Gastroesophageal sphincter (tissue), 4 donors: ENCODE results near the gene GPC3. TPM values are rescaled to one million over a fixed set of nuclear protein-coding genes. Genes with fewer than 3 reads are reported as not detected.
A peak's percentile ranks its signal among the peaks of the same experiment; 100 is the strongest.

Experiments used
- ATAC-seq: fragments of 150-250 bp; one replicate; pipeline ENCODE4 v1.9.1; 2016; ENCODE audit warnings: mild to moderate bottlenecking, moderate library complexity
- H3K27ac ChIP-seq, 4 donors: fragments of 200-600 bp; sonication (generic) in 3 of 4; 1 replicate in 3 of 4; 2 replicates in 1 of 4; pipeline ENCODE4 v1.5.1; 2016 to 2019
- H3K27me3 ChIP-seq: fragments of 200-600 bp; sonication (generic); one replicate; pipeline ENCODE4 v1.5.1; 2019
- H3K36me3 ChIP-seq, 2 donors: fragments of 200-600 bp; sonication (generic); one replicate each; pipeline ENCODE4 v1.5.1; 2019; ENCODE audit warnings: control low read depth in 1 of 2
- H3K4me1 ChIP-seq, 3 donors: fragments of 200-600 bp; sonication (generic); 1 replicate in 2 of 3; 2 replicates in 1 of 3; pipeline ENCODE4 v1.5.1; 2016 to 2019; ENCODE audit warnings: control low read depth in 2 of 3
- H3K4me3 ChIP-seq, 2 donors: fragments of 200-600 bp; sonication (generic); one replicate each; pipeline ENCODE4 v1.5.1; 2019; ENCODE audit warnings: mild to moderate bottlenecking in 1 of 2, moderate library complexity in 1 of 2
- H3K9me3 ChIP-seq, 3 donors: fragments of 200-600 bp; sonication (generic); one replicate each; pipeline ENCODE4 v1.5.1; 2017 to 2019; ENCODE audit warnings: control low read depth in 2 of 3
- CTCF ChIP-seq, 4 experiments: fragments of 200-600 bp in 2 of 4; fragments of 450-650 bp in 2 of 4; sonication (generic) in 1 of 4; IDR thresholded peaks; one replicate each; pipeline ENCODE4 v1.5.1; 2017 to 2019; ENCODE audit warnings: antibody characterized with exemption in 4 of 4, mild to moderate bottlenecking in 2 of 4, moderate library complexity in 2 of 4
- EP300 ChIP-seq: sonication (generic); formaldehyde crosslinking; IDR thresholded peaks from one replicate; pipeline ENCODE4 v1.6.1; 2017; ENCODE audit warnings: antibody characterized with exemption, mild to moderate bottlenecking
- POLR2A ChIP-seq, 2 donors: fragments of 450-650 bp; IDR thresholded peaks; one replicate each; pipeline ENCODE4 v1.6.1; 2017; ENCODE audit warnings: antibody characterized with exemption in 2 of 2, mild to moderate bottlenecking in 2 of 2, moderate library complexity in 1 of 2
- POLR2AphosphoS5 ChIP-seq: sonication (generic); formaldehyde crosslinking; IDR thresholded peaks from one replicate; pipeline ENCODE4 v1.6.1; 2017; ENCODE audit warnings: antibody characterized with exemption
- WGBS, 2 donors: methylation state at CpG; one replicate each; pipeline ENCODE4 v1.1.5; 2018; ENCODE audit warnings: low coverage in 1 of 2; 5-methylcytosine and 5-hydroxymethylcytosine counted together
- total RNA-seq, 4 donors: library from RNA; depleted of rRNA; stranded (reverse); fragments of >200 nt; gene quantifications; one replicate each; pipeline ENCODE4 v1.1.0, GENCODE V29; 2016

Gene GPC3
- total RNA-seq, 4 donors from 2014 or later: 5.8 to 19.7 (median 14.9) TPM

GRCh38 chrX:133983974-133984845, 1.2 kb downstream of the GPC3 start:
- Histone ChIP-seq H3K27me3 (peaks cover 20% of the 10 kb centered on the region), H3K4me1 (peaks cover 0 to 15% (median 4%) of the 10 kb centered on the region in 3 donors), H3K9me3 (no peaks in the 10 kb centered on the region), H3K27ac (no peak overlapping the region), H3K36me3 (no peaks in the 10 kb centered on the region), H3K4me3 (peak overlapping the region in 1 of 2 donors; percentile 50)
- TF ChIP-seq POLR2AphosphoS5 (no peak), EP300 (no peak), CTCF (IDR thresholded peaks at IDR 0.05) (no peak), POLR2A (IDR thresholded peaks at IDR 0.05) (no peak)
- 24 to 42% methylated on average over 13 to 27 of the region's 40 CpGs for WGBS, 2 donors
- ATAC-seq: no peak

GRCh38 chrX:133983256-133983973, 2.0 kb downstream of the GPC3 start:
- Histone ChIP-seq H3K36me3 (no peaks in the 10 kb centered on the region), H3K27me3 (peaks cover 20% of the 10 kb centered on the region), H3K9me3 (no peaks in the 10 kb centered on the region), H3K27ac (no peak overlapping the region), H3K4me1 (peaks cover 0 to 15% (median 4%) of the 10 kb centered on the region in 3 donors), H3K4me3 (no peak overlapping the region)
- TF ChIP-seq POLR2AphosphoS5 (no peak), CTCF (IDR thresholded peaks at IDR 0.05) (no peak), EP300 (no peak), POLR2A (IDR thresholded peaks at IDR 0.05) (no peak)
- ATAC-seq: no peak
- WGBS, 2 donors: 0 to 40% methylated on average over 1 of the region's 8 CpGs

- H3K36me3 ChIP-seq: no peaks in the 10 kb centered on the region
- H3K27ac ChIP-seq: no peak overlapping the region
- peaks cover 20% of the 10 kb centered on the region for H3K27me3 ChIP-seq
- no peak for TF ChIP-seq POLR2A (IDR thresholded peaks at IDR 0.05)
- TF ChIP-seq EP300: no peak
- TF ChIP-seq POLR2AphosphoS5: no peak
- TF ChIP-seq CTCF (IDR thresholded peaks at IDR 0.05): no peak
- WGBS, 2 donors: 24 to 41% methylated on average over 2 of the region's 3 CpGs
- peaks cover 0 to 15% (median 4%) of the 10 kb centered on the region in 3 donors for H3K4me1 ChIP-seq
- no peak overlapping the region for H3K4me3 ChIP-seq
- no peaks in the 10 kb centered on the region for H3K9me3 ChIP-seq
- ATAC-seq: no peak
These were observed 3.5 kb downstream of the GPC3 start for GRCh38 chrX:133981924-133982323.

- Histone ChIP-seq H3K36me3 (no peaks in the 10 kb centered on the region), H3K4me1 (peaks cover 0 to 13% (median 4%) of the 10 kb centered on the region in 3 donors), H3K27me3 (peaks cover 20% of the 10 kb centered on the region), H3K9me3 (no peaks in the 10 kb centered on the region), H3K4me3 (no peak overlapping the region), H3K27ac (no peak overlapping the region)
- no peak for ATAC-seq
- TF ChIP-seq POLR2A (IDR thresholded peaks at IDR 0.05) (no peak), POLR2AphosphoS5 (no peak), CTCF (IDR thresholded peaks at IDR 0.05) (no peak), EP300 (no peak)
- WGBS, 2 donors: 73 to 93% methylated on average over 4 to 5 of the region's 5 CpGs
These were observed 4.4 kb downstream of the GPC3 start for GRCh38 chrX:133980832-133981588.
